ENCODE measurements around the gene RANBP17.

RANBP17 gene

DNA sequence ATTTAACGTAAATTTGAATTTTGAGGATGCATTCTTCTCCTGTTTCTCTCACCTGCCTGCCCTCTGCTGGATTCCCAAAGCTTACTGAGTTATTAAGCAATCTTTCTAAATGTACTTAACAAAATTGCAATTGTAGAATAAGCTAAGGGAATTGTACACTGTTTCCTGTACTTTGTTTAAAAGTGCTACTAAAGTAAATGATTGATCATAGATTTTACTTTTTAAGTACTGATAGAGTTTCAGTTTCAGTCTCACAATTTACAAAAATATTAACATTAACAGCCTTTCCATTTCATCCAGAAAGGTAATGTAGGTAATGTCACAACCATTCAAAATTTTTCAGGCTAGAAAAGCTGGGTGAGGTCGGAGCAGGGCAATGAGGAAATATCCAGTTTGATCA, 4.8 kb upstream of the RANBP17 start:
- DNase-seq, result no peak
- H3K27me3 ChIP-seq, result no peaks in the 10 kb centered on the region
- no peak overlapping the region for H3K4me3 ChIP-seq
- H3K4me1 ChIP-seq, result peaks cover 0 to 3% (median 0%) of the 10 kb centered on the region in 4 donors
- TF ChIP-seq, protein P1, sequence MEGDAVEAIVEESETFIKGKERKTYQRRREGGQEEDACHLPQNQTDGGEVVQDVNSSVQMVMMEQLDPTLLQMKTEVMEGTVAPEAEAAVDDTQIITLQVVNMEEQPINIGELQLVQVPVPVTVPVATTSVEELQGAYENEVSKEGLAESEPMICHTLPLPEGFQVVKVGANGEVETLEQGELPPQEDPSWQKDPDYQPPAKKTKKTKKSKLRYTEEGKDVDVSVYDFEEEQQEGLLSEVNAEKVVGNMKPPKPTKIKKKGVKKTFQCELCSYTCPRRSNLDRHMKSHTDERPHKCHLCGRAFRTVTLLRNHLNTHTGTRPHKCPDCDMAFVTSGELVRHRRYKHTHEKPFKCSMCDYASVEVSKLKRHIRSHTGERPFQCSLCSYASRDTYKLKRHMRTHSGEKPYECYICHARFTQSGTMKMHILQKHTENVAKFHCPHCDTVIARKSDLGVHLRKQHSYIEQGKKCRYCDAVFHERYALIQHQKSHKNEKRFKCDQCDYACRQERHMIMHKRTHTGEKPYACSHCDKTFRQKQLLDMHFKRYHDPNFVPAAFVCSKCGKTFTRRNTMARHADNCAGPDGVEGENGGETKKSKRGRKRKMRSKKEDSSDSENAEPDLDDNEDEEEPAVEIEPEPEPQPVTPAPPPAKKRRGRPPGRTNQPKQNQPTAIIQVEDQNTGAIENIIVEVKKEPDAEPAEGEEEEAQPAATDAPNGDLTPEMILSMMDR (IDR thresholded peaks at IDR 0.05), result no peak
- H3K27ac ChIP-seq, result no peak overlapping the region
- peaks cover 0 to 21% (median 20%) of the 10 kb centered on the region in 3 donors for H3K9me3 ChIP-seq
- intact Hi-C loops (cut with DNase I; ENCODE audit: low total_unique reads), result no loop called here
- H3K36me3 ChIP-seq, result no peaks in the 10 kb centered on the region

DNA sequence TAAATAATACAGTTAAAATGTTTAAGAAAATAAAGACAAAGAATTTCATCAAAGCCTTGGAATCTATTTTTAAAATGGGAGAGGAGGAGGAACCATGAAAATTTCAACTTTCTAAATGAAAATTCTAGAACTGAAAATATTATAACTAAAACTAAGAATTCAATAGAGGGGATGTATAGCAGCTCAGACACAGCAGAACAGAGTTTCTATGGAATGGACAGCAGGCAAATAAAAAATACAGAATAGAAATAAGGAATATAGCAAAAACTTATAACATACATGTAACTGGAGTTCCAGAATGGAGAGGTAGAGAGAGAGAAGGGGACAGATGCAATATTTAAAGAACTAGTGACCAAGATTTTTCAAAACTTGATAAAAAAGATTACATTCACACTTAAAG, 1.4 kb upstream of the RANBP17 start:
- H3K9me3 ChIP-seq, result peaks cover 0 to 21% (median 21%) of the 10 kb centered on the region in 3 donors

DNA sequence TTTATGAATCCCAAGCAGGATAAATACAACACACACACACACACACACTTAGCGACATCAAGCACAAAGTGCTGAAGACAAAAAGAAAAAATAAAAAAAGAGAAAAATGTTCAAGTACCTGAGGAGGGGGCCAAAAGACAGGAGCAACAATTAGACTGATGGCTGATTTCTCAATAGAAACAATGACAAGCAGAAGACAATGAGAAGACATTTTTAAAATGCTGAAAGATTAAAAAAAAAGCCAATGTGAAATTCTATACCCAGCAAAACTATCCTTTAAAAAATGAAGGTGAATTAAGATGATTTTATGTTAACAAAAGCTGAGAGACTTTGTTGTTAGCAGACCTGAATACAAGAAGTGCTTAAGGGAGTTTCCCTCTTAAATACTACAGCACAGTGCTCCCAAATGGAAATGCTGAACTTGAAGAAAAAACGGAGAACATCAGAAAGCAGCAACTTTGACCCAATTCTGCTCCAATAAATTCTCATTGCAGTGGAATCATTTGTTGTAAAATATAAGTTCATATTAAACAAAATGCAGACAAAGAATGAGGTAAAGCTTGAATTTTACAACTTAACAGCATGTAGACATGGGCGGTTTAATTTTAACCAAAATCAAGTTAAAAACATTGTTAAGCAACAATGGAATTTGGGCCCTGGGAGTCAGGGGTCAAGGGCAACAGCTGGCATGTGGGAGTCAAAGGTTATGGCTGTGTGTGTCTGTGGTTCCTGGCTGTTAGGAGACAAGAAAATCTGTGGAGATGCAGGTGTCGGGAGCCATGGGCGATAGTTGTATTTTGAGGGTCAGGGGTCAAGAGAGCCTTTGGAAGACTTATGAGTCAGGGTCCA, 776 bp upstream of the RANBP17 start:
- H3K4me3 ChIP-seq, result peak overlapping the region; percentile 62 to 94
- intact Hi-C loops (cut with DNase I; ENCODE audit: low total_unique reads), result no loop called here

More for the DNA sequence above, 1.4 kb upstream of the RANBP17 start:
- peaks cover 0 to 5% (median 2%) of the 10 kb centered on the region in 4 donors for H3K4me1 ChIP-seq
- TF ChIP-seq, protein P1 (IDR thresholded peaks at IDR 0.05), result no peak
- H3K27me3 ChIP-seq, result no peaks in the 10 kb centered on the region
- H3K4me3 ChIP-seq, result no peak overlapping the region
- no peak overlapping the region for H3K27ac ChIP-seq
- H3K36me3 ChIP-seq, result no peaks in the 10 kb centered on the region
- intact Hi-C loops (cut with DNase I; ENCODE audit: low total_unique reads), result no loop called here
- no peak for DNase-seq

GRCh38 chr5:170861667-170861916, 226 bp upstream of the RANBP17 start:
- H3K27me3 ChIP-seq, result no peaks in the 10 kb centered on the region
- H3K4me3 ChIP-seq, result peak overlapping the region; percentile 62 to 94
- H3K27ac ChIP-seq, result peak overlapping the region in 1 of 2 donors; percentile 47
- H3K36me3 ChIP-seq, result no peaks in the 10 kb centered on the region
- TF ChIP-seq, protein P1 (IDR thresholded peaks at IDR 0.05), result no peak
- H3K4me1 ChIP-seq, result peaks cover 0 to 5% (median 2%) of the 10 kb centered on the region in 4 donors
- intact Hi-C loops (cut with DNase I; ENCODE audit: low total_unique reads), result no loop called here
- peaks cover 0 to 21% (median 21%) of the 10 kb centered on the region in 3 donors for H3K9me3 ChIP-seq
- no peak for DNase-seq

More for the DNA sequence above, 776 bp upstream of the RANBP17 start:
- no peak for DNase-seq
- Histone ChIP-seq H3K9me3 (peaks cover 0 to 21% (median 21%) of the 10 kb centered on the region in 3 donors), H3K27me3 (no peaks in the 10 kb centered on the region), H3K36me3 (no peaks in the 10 kb centered on the region), H3K4me1 (peaks cover 0 to 5% (median 2%) of the 10 kb centered on the region in 4 donors), H3K27ac (no peak overlapping the region)
- TF ChIP-seq, protein P1 (IDR thresholded peaks at IDR 0.05), result no peak

DNA sequence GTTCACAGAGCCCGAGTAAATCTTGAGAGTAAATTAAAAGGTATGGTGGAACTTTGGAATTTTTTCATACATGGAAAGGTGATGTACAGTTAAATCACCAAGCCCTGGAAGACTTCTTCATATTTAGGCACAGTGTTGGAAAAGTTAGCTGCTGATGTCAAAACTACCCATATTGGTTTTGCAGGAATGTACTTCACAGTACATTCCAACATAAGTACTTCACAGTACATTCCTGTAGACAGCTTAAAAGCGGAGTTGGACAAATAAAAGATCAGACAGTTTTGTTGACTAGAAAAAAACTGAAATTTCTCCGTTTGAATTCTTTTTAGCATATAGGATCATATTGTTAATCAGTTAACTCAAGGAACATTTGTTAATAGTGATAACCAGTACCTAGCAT, 1.8 kb downstream of the RANBP17 start:
- H3K9me3 ChIP-seq, result peaks cover 0 to 21% (median 21%) of the 10 kb centered on the region in 3 donors
- no peaks in the 10 kb centered on the region for H3K27me3 ChIP-seq
- peaks cover 0 to 5% (median 2%) of the 10 kb centered on the region in 4 donors for H3K4me1 ChIP-seq
- H3K4me3 ChIP-seq, result no peak overlapping the region
- intact Hi-C loops (cut with DNase I; ENCODE audit: low total_unique reads), result no loop called here
- no peak overlapping the region for H3K27ac ChIP-seq
- no peak for DNase-seq
- no peaks in the 10 kb centered on the region for H3K36me3 ChIP-seq
- TF ChIP-seq, protein P1 (IDR thresholded peaks at IDR 0.05), result no peak

Data from tibial artery (tissue), 4 donors.